IMR-90 (cell line): ENCODE measurements around the gene MICAL3. TPM values are rescaled to one million over a fixed set of nuclear protein-coding genes. Genes with fewer than 3 reads are reported as not detected.

Experiments
- ATAC-seq: fragments of 200-7000 bp; cut with Tn5 transposase; 2 replicates; pipeline ENCODE4 v1.9.1; 2020; ENCODE audit warnings: low read depth, mild to moderate bottlenecking, moderate library complexity
- BruUV-seq: library from RNA; stranded (reverse); fragments of 400-500 nt; replicated peaks from 2 replicates; lab custom pipeline; 2021; lab: Mats Ljungman, UMichigan
- CTCF ChIA-PET: fragments of 300-600 bp; formaldehyde crosslinking; extraction: SDS; loops from one replicate; lab custom pipeline; 2021; ENCODE audit warnings: antibody characterized with exemption; lab: Yijun Ruan, JAX
- POLR2A ChIA-PET: fragments of 300-600 bp; sonication (Branson Sonifier 250); formaldehyde crosslinking; loops from one replicate; lab custom pipeline; 2022; ENCODE audit warnings: antibody characterized with exemption; ENCODE audit not compliant: unreplicated experiment; lab: Charles Lee
- DNase-seq: peaks from one replicate; pipeline ENCODE4 v3.0.0; 2013
- H2AFZ ChIP-seq: replicated peaks from 2 replicates; pipeline ENCODE3; 2013; ENCODE audit warnings: low read length, mild to moderate bottlenecking; ENCODE audit not compliant: poor library complexity
- H2AK5ac ChIP-seq: 2 replicates; pipeline ENCODE4 v1.6.1; 2013; ENCODE audit warnings: low read depth, low read length, inconsistent platforms
- H2AK9ac ChIP-seq: replicated peaks from 2 replicates; pipeline ENCODE3; 2013; ENCODE audit warnings: mild to moderate bottlenecking, low read depth, low read length, moderate library complexity; ENCODE audit not compliant: poor library complexity
- H2BK120ac ChIP-seq: 2 replicates; pipeline ENCODE4 v1.6.1; 2013; ENCODE audit warnings: low read depth, low read length, inconsistent platforms
- H2BK15ac ChIP-seq: 3 replicates; pipeline ENCODE4 v1.6.1; 2013; ENCODE audit warnings: low read depth, low read length, inconsistent platforms
- H2BK20ac ChIP-seq: 2 replicates; pipeline ENCODE4 v1.6.1; 2013; ENCODE audit warnings: low read depth, mild to moderate bottlenecking, inconsistent platforms, low read length, moderate library complexity
- H2BK5ac ChIP-seq: 2 replicates; pipeline ENCODE4 v1.6.1; 2013; ENCODE audit warnings: mild to moderate bottlenecking, low read depth, low read length, inconsistent platforms; ENCODE audit not compliant: poor library complexity, severe bottlenecking
- H3K14ac ChIP-seq: replicated peaks from 2 replicates; pipeline ENCODE4 v1.6.1; 2013; ENCODE audit warnings: low read depth, low read length, inconsistent platforms
- H3K18ac ChIP-seq: 2 replicates; pipeline ENCODE4 v1.6.1; 2013; ENCODE audit warnings: low read depth, low read length, control low read depth
- H3K23ac ChIP-seq: 2 replicates; pipeline ENCODE4 v1.6.1; 2013; ENCODE audit warnings: low read depth, low read length, inconsistent platforms
- H3K27ac ChIP-seq: 2 replicates; pipeline ENCODE4 v1.5.1; 2013; ENCODE audit warnings: mild to moderate bottlenecking, control low read depth, low read length; ENCODE audit not compliant: insufficient read depth
- H3K27me3 ChIP-seq: 2 replicates; pipeline ENCODE4 v1.6.1; 2013; ENCODE audit warnings: low read length; ENCODE audit not compliant: control insufficient read depth, insufficient read depth
- H3K36me3 ChIP-seq: 2 replicates; pipeline ENCODE4 v1.6.1; 2013; ENCODE audit warnings: low read length, mixed read lengths; ENCODE audit not compliant: control insufficient read depth, insufficient read depth
- H3K4ac ChIP-seq: 2 replicates; pipeline ENCODE4 v1.6.1; 2013; ENCODE audit warnings: low read depth, low read length, inconsistent platforms
- H3K4me1 ChIP-seq: 2 replicates; pipeline ENCODE4 v1.6.1; 2013; ENCODE audit warnings: low read length, mixed read lengths; ENCODE audit not compliant: control insufficient read depth, insufficient read depth
- H3K4me2 ChIP-seq: 2 replicates; pipeline ENCODE4 v1.6.1; 2013; ENCODE audit warnings: low read depth, mild to moderate bottlenecking, control low read depth, low read length, moderate library complexity
- H3K4me3 ChIP-seq: 2 replicates; pipeline ENCODE4 v1.5.1; 2013; ENCODE audit warnings: low read depth, mild to moderate bottlenecking, control low read depth, low read length, moderate library complexity; ENCODE audit not compliant: insufficient read depth
- H3K56ac ChIP-seq: 2 replicates; pipeline ENCODE4 v1.6.1; 2013; ENCODE audit warnings: low read length, inconsistent platforms; ENCODE audit not compliant: insufficient read depth; ENCODE audit errors: extremely low read depth
- H3K79me1 ChIP-seq, 2 experiments: 2 replicates each; pipeline ENCODE4 v1.6.1; 2013; ENCODE audit warnings: low read length in 2 of 2, inconsistent platforms in 1 of 2, low read depth in 1 of 2
- H3K9ac ChIP-seq: 2 replicates; pipeline ENCODE4 v1.6.1; 2013; ENCODE audit warnings: low read depth, low read length, control low read depth
- H3K9me1 ChIP-seq: 2 replicates; pipeline ENCODE4 v1.6.1; 2013; ENCODE audit warnings: low read length, inconsistent platforms; ENCODE audit not compliant: insufficient read depth
- H3K9me3 ChIP-seq: 2 replicates; pipeline ENCODE4 v1.6.1; 2013; ENCODE audit warnings: low read length; ENCODE audit not compliant: control insufficient read depth, insufficient read depth
- H4K20me1 ChIP-seq: 2 replicates; pipeline ENCODE4 v1.6.1; 2013; ENCODE audit warnings: low read length, inconsistent platforms; ENCODE audit not compliant: insufficient read depth
- H4K5ac ChIP-seq: 2 replicates; pipeline ENCODE4 v1.6.1; 2013; ENCODE audit warnings: mild to moderate bottlenecking, low read depth, low read length, control low read depth
- H4K8ac ChIP-seq, 2 experiments: 2 replicates each; pipeline ENCODE4 v1.6.1; 2013; ENCODE audit warnings: low read depth in 2 of 2, low read length in 2 of 2, control low read depth in 1 of 2, inconsistent platforms in 1 of 2
- H4K91ac ChIP-seq: 2 replicates; pipeline ENCODE4 v1.6.1; 2013; ENCODE audit warnings: low read depth, low read length, inconsistent platforms; ENCODE audit not compliant: insufficient read depth
- BHLHE40 ChIP-seq: fragments of 150-350 bp; IDR thresholded peaks from 2 replicates; pipeline ENCODE4 v1.6.1; 2016; ENCODE audit warnings: mild to moderate bottlenecking, low read depth, low read length
- CEBPB ChIP-seq: IDR thresholded peaks from 2 replicates; pipeline ENCODE4 v1.6.1; 2012; ENCODE audit warnings: low read depth, low read length, improper control_type of control experiment
- CHD1 ChIP-seq: IDR thresholded peaks from 2 replicates; pipeline ENCODE4 v1.6.1; 2012; ENCODE audit warnings: low read depth, low read length, improper control_type of control experiment
- ELK1 ChIP-seq: fragments of 150-350 bp; IDR thresholded peaks from 2 replicates; pipeline ENCODE4 v1.6.1; 2016; ENCODE audit warnings: low read depth, mild to moderate bottlenecking, low read length, moderate library complexity, borderline replicate concordance
- FOS ChIP-seq: fragments of 150-350 bp; IDR thresholded peaks from 2 replicates; pipeline ENCODE4 v1.6.1; 2016; ENCODE audit warnings: low read depth, low read length
- MAFK ChIP-seq: IDR thresholded peaks from 2 replicates; pipeline ENCODE4 v1.6.1; 2012; ENCODE audit warnings: low read depth, low read length, improper control_type of control experiment
- MAZ ChIP-seq: IDR thresholded peaks from 2 replicates; pipeline ENCODE4 v1.6.1; 2012; ENCODE audit warnings: low read depth, mild to moderate bottlenecking, low read length, improper control_type of control experiment, moderate library complexity, borderline replicate concordance
- MXI1 ChIP-seq: IDR thresholded peaks from 2 replicates; pipeline ENCODE4 v1.6.1; 2012; ENCODE audit warnings: low read depth, mild to moderate bottlenecking, low read length, moderate library complexity, borderline replicate concordance
- NFE2L2 ChIP-seq: fragments of 150-350 bp; IDR thresholded peaks from 2 replicates; pipeline ENCODE4 v1.6.1; 2016; ENCODE audit warnings: low read depth, mild to moderate bottlenecking, low read length
- POLR2A ChIP-seq: IDR thresholded peaks from 2 replicates; pipeline ENCODE4 v1.6.1; 2012; ENCODE audit warnings: mild to moderate bottlenecking, low read depth, low read length
- RAD21 ChIP-seq: IDR thresholded peaks from 2 replicates; pipeline ENCODE4 v1.6.1; 2012; ENCODE audit warnings: low read length, improper control_type of control experiment
- RCOR1 ChIP-seq: IDR thresholded peaks from 2 replicates; pipeline ENCODE4 v1.6.1; 2012; ENCODE audit warnings: mild to moderate bottlenecking, low read length, improper control_type of control experiment; ENCODE audit not compliant: insufficient replicate concordance
- RFX5 ChIP-seq: IDR thresholded peaks from 2 replicates; pipeline ENCODE4 v1.8.0; 2012; ENCODE audit warnings: low read depth, mild to moderate bottlenecking, low read length, moderate library complexity
- SMC3 ChIP-seq: fragments of 150-350 bp; IDR thresholded peaks from 2 replicates; pipeline ENCODE4 v1.6.1; 2016; ENCODE audit warnings: low read depth, mild to moderate bottlenecking, antibody characterized with exemption, low read length, moderate library complexity
- WGBS, 2 experiments: methylation state at CpG; one replicate each; pipeline versions ENCODE4 v1.1.5 to v1.1.7; 2013; ENCODE audit warnings: missing lambda C conversion rate in 2 of 2; ENCODE audit not compliant: insufficient read length in 1 of 2; ENCODE audit errors: extremely low coverage in 2 of 2; 5-methylcytosine and 5-hydroxymethylcytosine counted together
- dilution Hi-C: fragments of 300-500 bp; cut with HindIII; formaldehyde crosslinking; loops from one replicate; pipeline ENCODE4 v1.14.3; 2018; ENCODE audit warnings: low sequenced_read_pairs; ENCODE audit not compliant: unreplicated experiment
- in situ Hi-C: fragments of 300-500 bp; cut with MboI; formaldehyde crosslinking; loops from 3 replicates; pipeline ENCODE4 v1.14.3; 2019; ENCODE audit warnings: low sequenced_read_pairs, inconsistent platforms, mixed read lengths
- intact Hi-C: fragments of 100-400 bp; cut with micrococcal nuclease; formaldehyde crosslinking; loops from 2 replicates; pipeline ENCODE4 v1.10.0; 2022
- polyA plus RNA-seq, 3 experiments: library from polyadenylated mRNA; depleted of rRNA; stranded (reverse); fragments of >200 nt; gene quantifications; 2 replicates each; pipeline ENCODE4 v1.2.3, GENCODE V29; 2012; ENCODE audit warnings: low replicate concordance in 1 of 3
- total RNA-seq: library from RNA; depleted of rRNA; stranded (reverse); fragments of >200 nt; gene quantifications from 2 replicates; pipeline ENCODE4 v1.2.3, GENCODE V29; 2012
- TF ChIP-seq, protein P1 (sequence below): conservative IDR thresholded peaks from 2 replicates; pipeline ENCODE4 v1.5.1; 2012; ENCODE audit warnings: mild to moderate bottlenecking, low read depth, low read length, improper control_type of control experiment
- TF ChIP-seq, protein P2 (sequence below): fragments of 150-350 bp; IDR thresholded peaks from 2 replicates; pipeline ENCODE4 v1.6.1; 2017; ENCODE audit warnings: mild to moderate bottlenecking, antibody characterized with exemption, low read length, low read depth

The MICAL3 gene
- total and polyA plus RNA-seq, 2 of the 4 experiments (the other 2 are of a cell fraction), result 17.6 to 26.8 TPM

GRCh38 chr22:17827466-17827865, 196.9 kb downstream of the MICAL3 start:
- DNase-seq (no peak), ATAC-seq (no peak)
- Histone ChIP-seq H4K20me1 (no peaks in the 10 kb centered on the region; the same call in 1 of the 2 replicates), H2BK20ac (no peak overlapping the region), H3K27ac (no peak overlapping the region), H3K4me3 (no peak overlapping the region), H3K14ac (no peak overlapping the region), H3K56ac (no peak overlapping the region), H2AK5ac (no peak overlapping the region), H3K4ac (no peak overlapping the region), H4K91ac (no peak overlapping the region), H4K5ac (no peak overlapping the region), H3K9ac (no peak overlapping the region), H3K9me3 (no peaks in the 10 kb centered on the region), H2BK5ac (no peak overlapping the region), H3K9me1 (no peaks in the 10 kb centered on the region), H3K4me2 (no peak overlapping the region), H3K27me3 (no peaks in the 10 kb centered on the region), H4K8ac (no peak overlapping the region), H2BK120ac (no peak overlapping the region), H2BK15ac (no peak overlapping the region), H2AK9ac (no peak overlapping the region), H3K36me3 (peaks cover 16% of the 10 kb centered on the region), H3K23ac (no peak overlapping the region), H3K79me1 (no peaks in the 10 kb centered on the region), H2AFZ (no peak overlapping the region), H3K18ac (no peak overlapping the region), H3K4me1 (no peaks in the 10 kb centered on the region)
- intact Hi-C loops (no loop called here), dilution Hi-C loops (no loop called here), in situ Hi-C loops (no loop called here)
- no TSS peak for BruUV-seq
- POLR2A ChIA-PET, result no interaction called here
- CTCF ChIA-PET, result no interaction called here
- no peak for TF ChIP-seq RFX5
- no peak for TF ChIP-seq RAD21
- TF ChIP-seq NFE2L2, result no peak
- TF ChIP-seq, protein P1, sequence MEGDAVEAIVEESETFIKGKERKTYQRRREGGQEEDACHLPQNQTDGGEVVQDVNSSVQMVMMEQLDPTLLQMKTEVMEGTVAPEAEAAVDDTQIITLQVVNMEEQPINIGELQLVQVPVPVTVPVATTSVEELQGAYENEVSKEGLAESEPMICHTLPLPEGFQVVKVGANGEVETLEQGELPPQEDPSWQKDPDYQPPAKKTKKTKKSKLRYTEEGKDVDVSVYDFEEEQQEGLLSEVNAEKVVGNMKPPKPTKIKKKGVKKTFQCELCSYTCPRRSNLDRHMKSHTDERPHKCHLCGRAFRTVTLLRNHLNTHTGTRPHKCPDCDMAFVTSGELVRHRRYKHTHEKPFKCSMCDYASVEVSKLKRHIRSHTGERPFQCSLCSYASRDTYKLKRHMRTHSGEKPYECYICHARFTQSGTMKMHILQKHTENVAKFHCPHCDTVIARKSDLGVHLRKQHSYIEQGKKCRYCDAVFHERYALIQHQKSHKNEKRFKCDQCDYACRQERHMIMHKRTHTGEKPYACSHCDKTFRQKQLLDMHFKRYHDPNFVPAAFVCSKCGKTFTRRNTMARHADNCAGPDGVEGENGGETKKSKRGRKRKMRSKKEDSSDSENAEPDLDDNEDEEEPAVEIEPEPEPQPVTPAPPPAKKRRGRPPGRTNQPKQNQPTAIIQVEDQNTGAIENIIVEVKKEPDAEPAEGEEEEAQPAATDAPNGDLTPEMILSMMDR, result no peak
- no peak for TF ChIP-seq SMC3
- TF ChIP-seq, protein P2, sequence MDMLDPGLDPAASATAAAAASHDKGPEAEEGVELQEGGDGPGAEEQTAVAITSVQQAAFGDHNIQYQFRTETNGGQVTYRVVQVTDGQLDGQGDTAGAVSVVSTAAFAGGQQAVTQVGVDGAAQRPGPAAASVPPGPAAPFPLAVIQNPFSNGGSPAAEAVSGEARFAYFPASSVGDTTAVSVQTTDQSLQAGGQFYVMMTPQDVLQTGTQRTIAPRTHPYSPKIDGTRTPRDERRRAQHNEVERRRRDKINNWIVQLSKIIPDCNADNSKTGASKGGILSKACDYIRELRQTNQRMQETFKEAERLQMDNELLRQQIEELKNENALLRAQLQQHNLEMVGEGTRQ, result no peak
- no peak for TF ChIP-seq MAZ
- no peak for TF ChIP-seq ELK1
- TF ChIP-seq FOS, result no peak
- no peak for TF ChIP-seq CHD1
- no peak for TF ChIP-seq MAFK
- TF ChIP-seq CEBPB, result no peak
- TF ChIP-seq BHLHE40, result no peak
- no peak for TF ChIP-seq POLR2A
- TF ChIP-seq MXI1, result no peak
- no peak for TF ChIP-seq RCOR1
- no CpG with 5 or more reads among the region's 16 CpGs for WGBS, 2 experiments
